Endometrial microvascular endothelial cells (primary cell): ENCODE measurements around the gene SAV1. TPM values are rescaled to one million over a fixed set of nuclear protein-coding genes. Genes with fewer than 3 reads are reported as not detected.

ENCODE experiments used
- in situ Hi-C: cut with HindIII; loops from 2 replicates; pipeline ENCODE4 v1.10.0; 2017; ENCODE audit warnings: low sequenced_read_pairs, low pct_unique_long_range_greater_than_20kb; ENCODE audit errors: inconsistent ontology term
- total RNA-seq: library from RNA; depleted of rRNA; stranded (reverse); fragments of >200 nt; gene quantifications from one replicate; pipeline ENCODE4 v1.2.3, GENCODE V29; 2015; ENCODE audit errors: inconsistent ontology term

The SAV1 gene
- total RNA-seq, 1 donor from 2014 or later, result 24.4 TPM

GRCh38 chr14:50615552-50615951 is 52.6 kb downstream of the SAV1 start:
- in situ Hi-C loops, result no loop called here

GRCh38 chr14:50615056-50615455 is 53.0 kb downstream of the SAV1 start:
- in situ Hi-C loops, result no loop called here

GRCh38 chr14:50612806-50613205 is 55.3 kb downstream of the SAV1 start:
- in situ Hi-C loops, result no loop called here

- in situ Hi-C loops, result no loop called here
These were observed 57.6 kb downstream of the SAV1 start for GRCh38 chr14:50610465-50610864.

GRCh38 chr14:50608302-50608851 is 59.7 kb downstream of the SAV1 start:
- in situ Hi-C loops, result no loop called here

GRCh38 chr14:50607761-50608160 is 60.3 kb downstream of the SAV1 start:
- in situ Hi-C loops, result no loop called here

- in situ Hi-C loops, result no loop called here
These were observed 60.9 kb downstream of the SAV1 start for GRCh38 chr14:50607181-50607580.

GRCh38 chr14:50606468-50606867 is 61.6 kb downstream of the SAV1 start:
- in situ Hi-C loops, result no loop called here

GRCh38 chr14:50605766-50606165 is 62.3 kb downstream of the SAV1 start:
- in situ Hi-C loops, result no loop called here

GRCh38 chr14:50603565-50603964 is 64.5 kb downstream of the SAV1 start:
- in situ Hi-C loops, result no loop called here

GRCh38 chr14:50602035-50602434 is 66.1 kb downstream of the SAV1 start:
- in situ Hi-C loops, result no loop called here

GRCh38 chr14:50601394-50601793 is 66.7 kb downstream of the SAV1 start:
- in situ Hi-C loops, result no loop called here

- in situ Hi-C loops, result no loop called here
These were observed 67.3 kb downstream of the SAV1 start for GRCh38 chr14:50600849-50601248.

- in situ Hi-C loops, result no loop called here
These were observed 68.2 kb downstream of the SAV1 start for GRCh38 chr14:50599700-50600444.

- in situ Hi-C loops, result no loop called here
These were observed 69.3 kb downstream of the SAV1 start for GRCh38 chr14:50598765-50599164.

- in situ Hi-C loops, result no loop called here
These were observed 73.4 kb downstream of the SAV1 start for GRCh38 chr14:50594577-50595316.

GRCh38 chr14:50590464-50590863 is 77.6 kb downstream of the SAV1 start:
- in situ Hi-C loops, result no loop called here
